Endothelial cell of umbilical vein (primary cell): ENCODE measurements around the gene KRTAP10-1. TPM values are rescaled to one million over a fixed set of nuclear protein-coding genes. Genes with fewer than 3 reads are reported as not detected.

Source experiments
- BruUV-seq: library from RNA; stranded (reverse); fragments of 400-500 nt; replicated peaks from 2 replicates; lab custom pipeline; 2021; lab: Mats Ljungman, UMichigan
- CTCF ChIA-PET: fragments of 300-600, 350-600 bp; sonication (Branson Sonifier 250); formaldehyde crosslinking; loops from one replicate; lab custom pipeline; 2021; ENCODE audit warnings: antibody characterized with exemption, inconsistent platforms; lab: Charles Lee
- POLR2A ChIA-PET: fragments of 300-600, 350-600 bp; sonication (Branson Sonifier 250); formaldehyde crosslinking; loops from one replicate; lab custom pipeline; 2021; ENCODE audit warnings: antibody characterized with exemption, inconsistent platforms; lab: Charles Lee
- DNase-seq: peaks from one replicate; pipeline ENCODE4 v3.0.0-alpha.2; 2011; ENCODE audit warnings: low read depth, low spot score
- FAIRE-seq: peaks from 2 replicates; lab custom pipeline; 2011; peaks lifted over from hg19 to GRCh38; lab: Jason Lieb, UNC
- H2AFZ ChIP-seq: 2 replicates; pipeline ENCODE4 v1.6.0; 2012; ENCODE audit warnings: low read depth, low read length, control low read depth, inconsistent platforms
- H3K27ac ChIP-seq: 2 replicates; pipeline ENCODE4 v1.5.1; 2011; ENCODE audit warnings: low read depth, mild to moderate bottlenecking, control low read depth, low read length, moderate library complexity; ENCODE audit not compliant: insufficient read depth
- H3K27me3 ChIP-seq, 2 experiments: 2 replicates each; pipeline versions ENCODE4 v1.6.0 to v1.6.1; 2011; ENCODE audit warnings: low read length in 2 of 2, mixed read lengths in 1 of 2; ENCODE audit not compliant: control insufficient read depth in 2 of 2, insufficient read depth in 2 of 2
- H3K36me3 ChIP-seq, 2 experiments: 2 replicates in 1 of 2; 3 replicates in 1 of 2; pipeline ENCODE4 v1.5.1; 2011; ENCODE audit warnings: low read length in 2 of 2, mild to moderate bottlenecking in 1 of 2, moderate library complexity in 1 of 2; ENCODE audit not compliant: control insufficient read depth in 2 of 2, insufficient read depth in 2 of 2; ENCODE audit errors: extremely low read depth in 1 of 2
- H3K4me1 ChIP-seq: 3 replicates; pipeline ENCODE4 v1.5.1; 2011; ENCODE audit warnings: mild to moderate bottlenecking, low read length; ENCODE audit not compliant: control insufficient read depth, insufficient read depth; ENCODE audit errors: extremely low read depth
- H3K4me2 ChIP-seq: 2 replicates; pipeline ENCODE4 v1.6.1; 2011; ENCODE audit warnings: low read length, control low read depth, mixed read lengths; ENCODE audit not compliant: insufficient read depth
- H3K4me3 ChIP-seq, 3 experiments: fragments of 200-600 bp in 1 of 3; sonication (generic), shearing (Covaris generic) in 1 of 3; replicated peaks in 1 of 3; 2 replicates each; pipeline ENCODE4 v1.5.1; 2011 to 2016; ENCODE audit warnings: control low read depth in 3 of 3, low read length in 3 of 3, mild to moderate bottlenecking in 2 of 3, inconsistent platforms in 1 of 3, low read depth in 1 of 3, moderate library complexity in 1 of 3; ENCODE audit not compliant: insufficient read depth in 1 of 3
- H3K79me2 ChIP-seq: 2 replicates; pipeline ENCODE4 v1.6.0; 2012; ENCODE audit warnings: low read length, inconsistent platforms; ENCODE audit not compliant: control insufficient read depth, insufficient read depth
- H3K9ac ChIP-seq: replicated peaks from 2 replicates; pipeline ENCODE3; 2011; ENCODE audit warnings: low read length, control low read depth; ENCODE audit not compliant: insufficient read depth; ENCODE audit errors: extremely low read depth
- H3K9me1 ChIP-seq: replicated peaks from 3 replicates; pipeline ENCODE4 v1.6.0; 2011; ENCODE audit warnings: mild to moderate bottlenecking, low read length; ENCODE audit not compliant: control insufficient read depth, insufficient read depth; ENCODE audit errors: extremely low read depth
- H3K9me3 ChIP-seq: replicated peaks from 2 replicates; pipeline ENCODE4 v1.5.1; 2012; ENCODE audit warnings: low read length, inconsistent platforms; ENCODE audit not compliant: control insufficient read depth, insufficient read depth
- H4K20me1 ChIP-seq: replicated peaks from 2 replicates; pipeline ENCODE3; 2011; ENCODE audit warnings: mild to moderate bottlenecking, low read length; ENCODE audit not compliant: control insufficient read depth, insufficient read depth; ENCODE audit errors: extremely low read depth
- CTCF ChIP-seq, 2 donors: IDR thresholded peaks; 1 replicate in 1 of 2; 2 replicates in 1 of 2; pipeline ENCODE4 v1.5.1; 2011; ENCODE audit warnings: low read length in 2 of 2, mild to moderate bottlenecking in 2 of 2, moderate library complexity in 2 of 2, control low read depth in 1 of 2, inconsistent platforms in 1 of 2, low read depth in 1 of 2; ENCODE audit not compliant: insufficient read depth in 1 of 2; ENCODE audit errors: extremely low read depth in 1 of 2
- EZH2 ChIP-seq: IDR thresholded peaks from 2 replicates; pipeline ENCODE4 v1.6.1; 2012; ENCODE audit warnings: borderline replicate concordance, low read depth, mild to moderate bottlenecking, moderate library complexity, low read length, inconsistent platforms; ENCODE audit not compliant: severe bottlenecking
- FOS ChIP-seq: IDR thresholded peaks from 2 replicates; pipeline ENCODE4 v1.6.1; 2011; ENCODE audit warnings: mild to moderate bottlenecking, low read length, moderate library complexity, borderline replicate concordance; ENCODE audit not compliant: insufficient read depth
- GATA2 ChIP-seq: IDR thresholded peaks from 2 replicates; pipeline ENCODE4 v1.7.0; 2011; ENCODE audit warnings: low read depth, mild to moderate bottlenecking, moderate library complexity, mixed read lengths, low read length; ENCODE audit not compliant: insufficient read length, insufficient read depth
- JUN ChIP-seq: IDR thresholded peaks from 2 replicates; pipeline ENCODE4 v1.6.1; 2011; ENCODE audit warnings: borderline replicate concordance, low read depth; ENCODE audit not compliant: insufficient read length, insufficient read depth
- MAX ChIP-seq: IDR thresholded peaks from 2 replicates; pipeline ENCODE4 v1.6.1; 2011; ENCODE audit not compliant: insufficient read depth, insufficient read length
- MYC ChIP-seq: IDR thresholded peaks from one replicate; pipeline ENCODE4 v1.6.1; 2011; ENCODE audit warnings: mild to moderate bottlenecking, low read depth, low read length
- POLR2A ChIP-seq: IDR thresholded peaks from 2 replicates; pipeline ENCODE4 v1.6.1; 2012; ENCODE audit warnings: low read depth, mild to moderate bottlenecking, control low read depth, low read length
- POLR2AphosphoS5 ChIP-seq: IDR thresholded peaks from 2 replicates; pipeline ENCODE4 v1.6.1; 2012; ENCODE audit warnings: low read depth, mild to moderate bottlenecking, control low read depth, low read length, moderate library complexity; ENCODE audit not compliant: insufficient read depth
- dilution Hi-C: fragments of 300-500 bp; cut with MboI; formaldehyde crosslinking; loops from one replicate; pipeline ENCODE4 v1.15.0; 2019; ENCODE audit warnings: low sequenced_read_pairs; ENCODE audit not compliant: extremely low pct_ligation_motif_present
- intact Hi-C: fragments of 100-400 bp; cut with micrococcal nuclease; formaldehyde crosslinking; loops from one replicate; pipeline ENCODE4 v1.10.0; 2022
- polyA plus RNA-seq, 4 experiments: library from polyadenylated mRNA; depleted of rRNA in 3 of 4; stranded (reverse) in 3 of 4; unstranded in 1 of 4; fragments of >200 nt; gene quantifications; 2 replicates each; pipeline versions ENCODE4 v1.2.1 to v1.2.3, GENCODE V29; 2011 to 2012; ENCODE audit warnings: missing spikeins in 1 of 4
- total RNA-seq: library from RNA; stranded (reverse); gene quantifications from 2 replicates; pipeline ENCODE4 v1.2.3, GENCODE V29; 2021

KRTAP10-1 gene
- total and polyA plus RNA-seq, 2 donors (not counting 3 experiments of a cell fraction or from before 2014, with no cell fraction given), result not detected

GRCh38 chr21:44494956-44495355, 45.0 kb downstream of the KRTAP10-1 start:
- FAIRE-seq, result no peak
- BruUV-seq, result no TSS peak
- intact Hi-C loops, result no loop called here

More at GRCh38 chr21:44494956-44495355, 45.0 kb downstream of the KRTAP10-1 start:
- dilution Hi-C loops, result no loop called here
- Histone ChIP-seq H3K9me3 (no peaks in the 10 kb centered on the region), H3K9ac (no peak overlapping the region), H3K4me1 (no peaks in the 10 kb centered on the region), H3K27ac (no peak overlapping the region), H4K20me1 (no peaks in the 10 kb centered on the region), H3K4me3 (no peak overlapping the region), H3K36me3 (no peaks in the 10 kb centered on the region), H3K79me2 (no peaks in the 10 kb centered on the region), H3K4me2 (no peak overlapping the region), H2AFZ (no peak overlapping the region), H3K27me3 (peaks cover 2 to 8% of the 10 kb centered on the region in 2 experiments), H3K9me1 (no peaks in the 10 kb centered on the region)
- DNase-seq, result no peak
- CTCF ChIA-PET, result interaction anchor here (1.2 kb wide), 1 partner anchor 15 kb away, joined by 4 read pairs; no protein-coding TSS in a partner anchor
- POLR2A ChIA-PET, result no interaction called here
- TF ChIP-seq MAX (no peak), JUN (no peak), MYC (no peak), GATA2 (no peak), FOS (no peak), POLR2AphosphoS5 (no peak), EZH2 (no peak), POLR2A (no peak), CTCF (IDR thresholded peaks at IDR 0.05; ENCODE audit: extremely low read depth in 1 of 2, insufficient read depth in 1 of 2, low read depth in 1 of 2, low read length in 2 of 2) (no peak)
